DMS 273 (cell line): ENCODE results near the gene CPSF4.
A peak's percentile ranks its signal among the peaks of the same experiment; 100 is the strongest.

Experiments
- DNase-seq: peaks from one replicate; lab custom pipeline; 2025; ENCODE audit not compliant: unreplicated experiment; lab: John Stamatoyannopoulos, UW

The CPSF4 gene

GRCh38 chr7:99485094-99485493 is 46.4 kb downstream of the CPSF4 start:
- no peak for DNase-seq

GRCh38 chr7:99489235-99489634 is 50.5 kb downstream of the CPSF4 start:
- DNase-seq = peak; percentile 50

GRCh38 chr7:99490878-99491277 is 52.1 kb downstream of the CPSF4 start:
- DNase-seq = peak; percentile 35

GRCh38 chr7:99493823-99494222 is 55.1 kb downstream of the CPSF4 start:
- DNase-seq = peak; percentile 33

- DNase-seq = no peak
Measured at GRCh38 chr7:99497766-99498545, 59.2 kb downstream of the CPSF4 start.

- no peak for DNase-seq
Measured at GRCh38 chr7:99498546-99498944, 59.8 kb downstream of the CPSF4 start.

GRCh38 chr7:99499371-99499720 is 60.6 kb downstream of the CPSF4 start:
- DNase-seq = no peak

GRCh38 chr7:99499721-99500636 is 61.2 kb downstream of the CPSF4 start, which contains the start of gene ZNF394:
Gene ZNF394 (minus strand): TSS chr7:99500281. CDS start chr7:99500093, 188 bp downstream.
- DNase-seq = peak; percentile 99

GRCh38 chr7:99500637-99501009 is 61.9 kb downstream of the CPSF4 start:
- DNase-seq = no peak

GRCh38 chr7:99501236-99501635 is 62.5 kb downstream of the CPSF4 start:
- peak; percentile 43 for DNase-seq

GRCh38 chr7:99504281-99504602 is 65.5 kb downstream of the CPSF4 start:
- peak; percentile 100 for DNase-seq

GRCh38 chr7:99504603-99505323 is 66.0 kb downstream of the CPSF4 start, which contains the start of gene ZKSCAN5:
Gene ZKSCAN5 (plus strand): TSS chr7:99504662. CDS start chr7:99506045, 1,383 bp downstream.
- peak; percentile 99 for DNase-seq

GRCh38 chr7:99505324-99505662 is 66.5 kb downstream of the CPSF4 start:
- no peak for DNase-seq
